HepG2 (cell line): Measurements from ENCODE around the gene ADGRV1. TPM values are rescaled to one million over a fixed set of nuclear protein-coding genes. Genes with fewer than 3 reads are reported as not detected.

Source experiments
- BCL6 ChIP-seq: IDR thresholded peaks from 2 replicates; pipeline ENCODE4 v1.6.1; 2016; ENCODE audit warnings: missing genetic modification reagents, missing compliant biosample characterization
- CAMTA2 ChIP-seq: sonication (generic); formaldehyde crosslinking; IDR thresholded peaks from 2 replicates; pipeline ENCODE4 v1.4.0; 2020; ENCODE audit warnings: mild to moderate bottlenecking, missing genetic modification reagents, borderline replicate concordance
- CBX1 ChIP-seq: IDR thresholded peaks from one replicate; pipeline ENCODE4 v1.6.1; 2016; ENCODE audit warnings: antibody characterized with exemption, low read depth
- E2F1 ChIP-seq: sonication (generic); formaldehyde crosslinking; IDR thresholded peaks from 2 replicates; pipeline ENCODE4 v1.5.0; 2020; ENCODE audit warnings: missing genetic modification reagents
- FOSL2 ChIP-seq: sonication (generic); formaldehyde crosslinking; IDR thresholded peaks from 2 replicates; pipeline ENCODE4 v1.4.0; 2020; ENCODE audit warnings: missing genetic modification reagents
- FOXA1 ChIP-seq, 2 experiments: fragments of 450-650 bp in 1 of 2; sonication (generic) in 1 of 2; formaldehyde crosslinking in 1 of 2; IDR thresholded peaks; 2 replicates each; pipeline versions ENCODE4 v1.4.0 to v1.6.1; 2016 to 2020; ENCODE audit warnings: missing genetic modification reagents in 1 of 2
- GLMP ChIP-seq: sonication (generic); formaldehyde crosslinking; IDR thresholded peaks from 2 replicates; pipeline ENCODE4 v1.9.0; 2021; ENCODE audit warnings: missing genetic modification reagents, mild to moderate bottlenecking, borderline replicate concordance
- HDAC2 ChIP-seq: sonication (generic); formaldehyde crosslinking; IDR thresholded peaks from 2 replicates; pipeline ENCODE4 v1.4.0; 2020; ENCODE audit warnings: missing genetic modification reagents
- HNF1A ChIP-seq, 2 experiments: sonication (generic) in 1 of 2; formaldehyde crosslinking in 1 of 2; IDR thresholded peaks; 2 replicates each; pipeline versions ENCODE4 v1.4.0 to v1.6.1; 2016 to 2020; ENCODE audit warnings: borderline replicate concordance in 1 of 2, low read depth in 1 of 2, mild to moderate bottlenecking in 1 of 2, missing genetic modification reagents in 1 of 2
- HOXA3 ChIP-seq: sonication (generic); formaldehyde crosslinking; IDR thresholded peaks from 2 replicates; pipeline ENCODE4 v1.5.0; 2020; ENCODE audit warnings: missing genetic modification reagents
- HOXA5 ChIP-seq: sonication (generic); formaldehyde crosslinking; IDR thresholded peaks from 2 replicates; pipeline ENCODE4 v1.4.0; 2020; ENCODE audit warnings: missing genetic modification reagents
- ISL2 ChIP-seq: sonication (generic); formaldehyde crosslinking; IDR thresholded peaks from 2 replicates; pipeline ENCODE4 v1.5.0; 2020; ENCODE audit warnings: missing genetic modification reagents
- KDM3A ChIP-seq: IDR thresholded peaks from 2 replicates; pipeline ENCODE4 v1.6.1; 2018; ENCODE audit warnings: low read depth, missing compliant biosample characterization
- MYPOP ChIP-seq: sonication (generic); formaldehyde crosslinking; IDR thresholded peaks from 2 replicates; pipeline ENCODE4 v1.8.1; 2023; ENCODE audit warnings: mild to moderate bottlenecking, moderate library complexity, missing genetic modification reagents
- RARA ChIP-seq: IDR thresholded peaks from 2 replicates; pipeline ENCODE4 v1.6.1; 2016; ENCODE audit warnings: missing genetic modification reagents, missing compliant biosample characterization
- TOE1 ChIP-seq: sonication (generic); formaldehyde crosslinking; IDR thresholded peaks from 2 replicates; pipeline ENCODE4 v1.4.0; 2020; ENCODE audit warnings: mild to moderate bottlenecking, missing genetic modification reagents
- ZBTB20 ChIP-seq: sonication (generic); formaldehyde crosslinking; IDR thresholded peaks from 2 replicates; pipeline ENCODE4 v1.8.1; 2023; ENCODE audit warnings: missing genetic modification reagents, low read depth, mild to moderate bottlenecking, borderline replicate concordance
- ZNF44 ChIP-seq: sonication (generic); formaldehyde crosslinking; IDR thresholded peaks from 2 replicates; pipeline ENCODE4 v1.5.1; 2020; ENCODE audit warnings: mild to moderate bottlenecking, missing genetic modification reagents
- ZNF768 ChIP-seq: sonication (generic); formaldehyde crosslinking; IDR thresholded peaks from 2 replicates; pipeline ENCODE4 v1.4.0; 2020; ENCODE audit warnings: missing genetic modification reagents
- ZSCAN29 ChIP-seq: sonication (generic); formaldehyde crosslinking; conservative IDR thresholded peaks from 2 replicates; pipeline ENCODE4 v1.4.0; 2020; ENCODE audit warnings: mild to moderate bottlenecking, missing genetic modification reagents
- polyA plus RNA-seq, 8 experiments: library from polyadenylated mRNA; depleted of rRNA in 3 of 8; stranded (reverse) in 7 of 8; unstranded in 1 of 8; fragments of >200 nt; fragmentation: Illumina TruSeq in 4 of 8; extraction: Trizol in 4 of 8; gene quantifications; 2 replicates each; pipeline versions ENCODE4 v1.2.1 to v1.2.3, GENCODE V29; 2011 to 2016; ENCODE audit warnings: low read depth in 4 of 8, missing spikeins in 1 of 8, mixed read lengths in 1 of 8; ENCODE audit not compliant: insufficient read depth in 1 of 8
- total RNA-seq, 5 experiments: library from RNA; depleted of rRNA; stranded (reverse); fragments of >200 nt; fragmentation: Illumina TruSeq; extraction: Trizol; gene quantifications; 2 replicates each; pipeline ENCODE4 v1.2.3, GENCODE V29; 2016; ENCODE audit warnings: low read depth in 1 of 5

Gene ADGRV1
- total and polyA plus RNA-seq, 2 of the 13 experiments (the other 11 are each of a cell fraction or from before 2014, with no cell fraction given) = 1.7 to 3.9 TPM

GRCh38 chr5:90915393-90915792 is 356.8 kb downstream of the ADGRV1 start (continued):
- TF ChIP-seq HNF1A (IDR thresholded peaks at IDR 0.05; ENCODE audit: low read depth) (peak; percentile 52; the same call in 1 of the 2 replicates), HNF1A (CRISPR knock-in tag; IDR thresholded peaks at IDR 0.05; ENCODE audit: borderline replicate concordance) (peak; percentile 29; the same call in 1 of the 2 replicates), HOXA3 (CRISPR knock-in tag) (peak; percentile 14; the same call in 1 of the 2 replicates), RARA (peak; percentile 75), GLMP (CRISPR knock-in tag) (no peak), HOXA5 (CRISPR knock-in tag) (peak; percentile 29; the same call in 1 of the 2 replicates), CAMTA2 (CRISPR knock-in tag) (no peak), ZNF44 (CRISPR knock-in tag) (no peak), KDM3A (CRISPR knock-in tag) (peak; percentile 61; the same call in 1 of the 2 replicates), E2F1 (CRISPR knock-in tag) (no peak), CBX1 (no peak), BCL6 (CRISPR knock-in tag) (peak; percentile 71), ZBTB20 (CRISPR knock-in tag) (peak; percentile 17; the same call in 1 of the 2 replicates), ZNF768 (CRISPR knock-in tag) (no peak), TOE1 (CRISPR knock-in tag) (no peak), FOSL2 (CRISPR knock-in tag) (peak; percentile 41; the same call in 1 of the 2 replicates), MYPOP (CRISPR knock-in tag) (peak; percentile 35; the same call in 1 of the 2 replicates), HDAC2 (CRISPR knock-in tag) (peak; percentile 49; the same call in 1 of the 2 replicates), FOXA1 (IDR thresholded peaks at IDR 0.05) (0 out of 2 replicates have a peak, but pooled peaks have one; percentile 45), FOXA1 (CRISPR knock-in tag; IDR thresholded peaks at IDR 0.05) (peak; percentile 57; the same call in 1 of the 2 replicates), ZSCAN29 (CRISPR knock-in tag) (no peak), ISL2 (CRISPR knock-in tag) (0 out of 2 replicates have a peak, but pooled peaks have one; percentile 37)
